ENCODE data around the gene UQCRC1. TPM values are rescaled to one million over a fixed set of nuclear protein-coding genes. Genes with fewer than 3 reads are reported as not detected.

The UQCRC1 gene
- total and polyA plus RNA-seq, 2 donors from 2014 or later = 207 to 584 TPM

DNA sequence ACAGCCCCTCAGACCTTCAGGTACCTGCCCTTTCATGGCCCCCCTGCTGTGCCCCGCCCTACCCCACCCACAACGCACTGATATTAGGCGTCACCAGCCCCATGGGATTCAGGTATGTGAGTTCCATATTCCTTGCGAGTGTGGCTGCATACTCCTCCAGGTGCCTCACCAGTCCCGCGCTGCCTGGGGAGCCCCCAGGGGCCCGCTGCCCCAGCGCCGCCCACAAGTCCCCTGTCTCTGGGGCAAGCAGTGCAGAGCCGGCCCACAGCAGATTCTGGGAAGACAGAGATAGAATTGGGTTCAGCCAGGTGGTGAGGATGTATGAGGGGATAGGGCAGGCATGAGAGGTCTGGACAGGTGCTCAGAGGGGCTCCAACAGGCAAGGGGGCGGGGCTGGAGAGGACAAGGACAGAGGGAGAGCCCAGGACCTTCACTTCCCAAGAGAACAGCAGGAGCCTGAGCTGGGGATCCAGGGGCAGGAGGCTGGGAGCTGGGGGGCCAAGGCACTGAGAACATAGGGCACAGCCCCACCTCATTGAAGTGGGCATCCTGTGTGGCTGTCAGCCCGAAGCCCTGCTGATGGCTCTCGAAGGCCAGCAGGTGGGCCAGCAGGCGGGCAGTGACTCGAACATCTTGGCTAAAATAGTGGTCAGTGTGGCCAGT, 38.9 kb upstream of the UQCRC1 start:
- H3K36me3 ChIP-seq (ENCODE audit: control insufficient read depth in 2 of 3, insufficient read depth in 3 of 3, low read length in 3 of 3) = no peaks in the 10 kb centered on the region
- no peak overlapping the region for H3K9ac ChIP-seq (ENCODE audit: low read length in 3 of 3)
- no peaks in the 10 kb centered on the region for H3K4me1 ChIP-seq (ENCODE audit: control insufficient read depth in 2 of 3, insufficient read depth in 2 of 3, low read depth in 1 of 3, low read length in 3 of 3)
- FAIRE-seq (no peak), DNase-seq (no peak)
- no peaks in the 10 kb centered on the region for H3K27me3 ChIP-seq (ENCODE audit: control insufficient read depth, insufficient read depth, low read length)
- TF ChIP-seq, protein P1, sequence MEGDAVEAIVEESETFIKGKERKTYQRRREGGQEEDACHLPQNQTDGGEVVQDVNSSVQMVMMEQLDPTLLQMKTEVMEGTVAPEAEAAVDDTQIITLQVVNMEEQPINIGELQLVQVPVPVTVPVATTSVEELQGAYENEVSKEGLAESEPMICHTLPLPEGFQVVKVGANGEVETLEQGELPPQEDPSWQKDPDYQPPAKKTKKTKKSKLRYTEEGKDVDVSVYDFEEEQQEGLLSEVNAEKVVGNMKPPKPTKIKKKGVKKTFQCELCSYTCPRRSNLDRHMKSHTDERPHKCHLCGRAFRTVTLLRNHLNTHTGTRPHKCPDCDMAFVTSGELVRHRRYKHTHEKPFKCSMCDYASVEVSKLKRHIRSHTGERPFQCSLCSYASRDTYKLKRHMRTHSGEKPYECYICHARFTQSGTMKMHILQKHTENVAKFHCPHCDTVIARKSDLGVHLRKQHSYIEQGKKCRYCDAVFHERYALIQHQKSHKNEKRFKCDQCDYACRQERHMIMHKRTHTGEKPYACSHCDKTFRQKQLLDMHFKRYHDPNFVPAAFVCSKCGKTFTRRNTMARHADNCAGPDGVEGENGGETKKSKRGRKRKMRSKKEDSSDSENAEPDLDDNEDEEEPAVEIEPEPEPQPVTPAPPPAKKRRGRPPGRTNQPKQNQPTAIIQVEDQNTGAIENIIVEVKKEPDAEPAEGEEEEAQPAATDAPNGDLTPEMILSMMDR (IDR thresholded peaks at IDR 0.05; ENCODE audit: borderline replicate concordance, extremely low read depth, insufficient read depth) = no peak
- intact Hi-C loops (cut with DNase I) = no loop called here
- H3K27ac ChIP-seq (ENCODE audit: low read depth in 2 of 2, low read length in 2 of 2) = no peak overlapping the region
- no peaks in the 10 kb centered on the region for H3K9me3 ChIP-seq (ENCODE audit: control insufficient read depth in 2 of 3, insufficient read depth in 1 of 3, low read length in 3 of 3)
- H3K4me3 ChIP-seq (ENCODE audit: low read length in 3 of 3) = no peak overlapping the region

DNA sequence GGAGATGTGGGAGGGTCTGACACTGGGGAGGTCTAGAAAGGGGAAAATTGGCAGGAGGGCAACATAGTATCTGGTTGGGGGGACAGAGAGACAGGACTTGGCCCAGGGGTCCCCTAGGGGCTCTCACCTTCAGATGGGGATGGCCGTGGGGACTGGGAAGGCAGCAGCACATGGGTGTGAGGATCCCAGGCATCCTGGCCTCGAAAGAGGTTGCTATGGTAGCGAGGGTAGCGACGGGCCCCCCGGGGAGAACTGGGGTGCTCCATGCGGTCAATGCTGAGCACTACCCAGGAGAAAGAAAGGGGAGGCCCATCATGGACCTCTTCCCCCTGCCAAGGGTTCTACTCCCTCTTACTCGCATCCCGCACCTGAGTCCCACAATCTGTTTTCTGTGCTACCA, 38.3 kb upstream of the UQCRC1 start:
- no peak overlapping the region for H3K27ac ChIP-seq (ENCODE audit: low read depth in 2 of 2, low read length in 2 of 2)
- DNase-seq (no peak), FAIRE-seq (no peak)
- H3K4me3 ChIP-seq (ENCODE audit: low read length in 3 of 3) = no peak overlapping the region
- H3K9me3 ChIP-seq (ENCODE audit: control insufficient read depth in 2 of 3, insufficient read depth in 1 of 3, low read length in 3 of 3) = no peaks in the 10 kb centered on the region
- TF ChIP-seq, protein P1 (IDR thresholded peaks at IDR 0.05; ENCODE audit: borderline replicate concordance, extremely low read depth, insufficient read depth) = no peak
- H3K4me1 ChIP-seq (ENCODE audit: control insufficient read depth in 2 of 3, insufficient read depth in 2 of 3, low read depth in 1 of 3, low read length in 3 of 3) = no peaks in the 10 kb centered on the region
- no peak overlapping the region for H3K9ac ChIP-seq (ENCODE audit: low read length in 3 of 3)
- intact Hi-C loops (cut with DNase I) = no loop called here
- H3K36me3 ChIP-seq (ENCODE audit: control insufficient read depth in 2 of 3, insufficient read depth in 3 of 3, low read length in 3 of 3) = no peaks in the 10 kb centered on the region
- H3K27me3 ChIP-seq (ENCODE audit: control insufficient read depth, insufficient read depth, low read length) = no peaks in the 10 kb centered on the region

DNA sequence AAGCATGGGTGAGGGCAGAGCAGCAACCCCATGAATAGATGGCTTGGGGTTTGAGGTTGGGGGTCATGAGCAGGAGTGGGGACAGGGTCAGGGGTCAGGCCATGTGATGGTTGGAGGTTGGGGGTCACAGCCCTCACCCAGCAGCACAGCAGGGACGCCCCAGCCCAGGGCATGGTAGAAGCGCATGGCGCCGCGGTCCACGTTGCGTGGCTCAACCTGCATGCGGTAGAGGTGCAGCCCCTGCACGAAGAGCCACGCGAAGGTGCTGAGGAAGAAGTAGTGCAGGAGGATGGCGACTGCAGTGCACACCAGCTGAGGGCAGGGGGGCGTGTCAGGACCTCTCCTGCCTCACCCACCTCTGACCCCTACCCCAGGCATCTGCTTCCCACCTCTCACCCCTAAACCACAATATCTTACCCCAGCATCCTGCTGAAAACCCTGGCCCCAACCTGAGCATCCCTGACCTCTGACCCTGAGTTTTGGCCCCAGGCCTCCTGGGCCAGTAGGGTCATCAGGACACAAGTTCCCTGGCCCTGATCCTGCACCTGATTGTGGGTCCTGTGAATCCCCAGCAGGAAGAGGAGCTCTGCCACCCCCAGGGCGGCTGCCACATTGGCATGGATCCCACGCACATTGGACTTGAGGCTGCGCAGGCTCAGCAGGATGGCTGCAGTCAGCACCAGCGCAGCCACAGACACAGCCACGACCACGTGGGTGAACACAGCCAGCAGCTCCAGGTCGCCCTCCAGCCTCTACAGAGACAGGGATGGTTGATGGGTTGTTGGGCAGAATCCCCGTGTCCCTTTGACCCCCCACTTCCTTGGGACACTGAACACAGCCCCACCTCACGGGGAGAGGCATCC, 35.7 kb upstream of the UQCRC1 start:
- intact Hi-C loops (cut with DNase I) = no loop called here

More for the DNA sequence above, 35.7 kb upstream of the UQCRC1 start:
- TF ChIP-seq, protein P1 (IDR thresholded peaks at IDR 0.05; ENCODE audit: borderline replicate concordance, extremely low read depth, insufficient read depth) = no peak
- no peak for FAIRE-seq
- Histone ChIP-seq H3K4me3 (ENCODE audit: low read length in 3 of 3) (no peak overlapping the region), H3K27me3 (ENCODE audit: control insufficient read depth, insufficient read depth, low read length) (no peaks in the 10 kb centered on the region), H3K27ac (ENCODE audit: low read depth in 2 of 2, low read length in 2 of 2) (no peak overlapping the region), H3K9me3 (ENCODE audit: control insufficient read depth in 2 of 3, insufficient read depth in 1 of 3, low read length in 3 of 3) (no peaks in the 10 kb centered on the region), H3K4me1 (ENCODE audit: control insufficient read depth in 2 of 3, insufficient read depth in 2 of 3, low read depth in 1 of 3, low read length in 3 of 3) (no peaks in the 10 kb centered on the region), H3K9ac (ENCODE audit: low read length in 3 of 3) (no peak overlapping the region), H3K36me3 (ENCODE audit: control insufficient read depth in 2 of 3, insufficient read depth in 3 of 3, low read length in 3 of 3) (no peaks in the 10 kb centered on the region)
- no peak for DNase-seq

Data from kidney (tissue), 14 donors.